ENCODE data around the gene FALEC.
A peak's percentile ranks its signal among the peaks of the same experiment; 100 is the strongest.
"Not testable (repeated sequence)": the region's sequence is repeated elsewhere in the genome, so short reads cannot be mapped to it uniquely, and the experiment has no call there.

Gene FALEC

DNA sequence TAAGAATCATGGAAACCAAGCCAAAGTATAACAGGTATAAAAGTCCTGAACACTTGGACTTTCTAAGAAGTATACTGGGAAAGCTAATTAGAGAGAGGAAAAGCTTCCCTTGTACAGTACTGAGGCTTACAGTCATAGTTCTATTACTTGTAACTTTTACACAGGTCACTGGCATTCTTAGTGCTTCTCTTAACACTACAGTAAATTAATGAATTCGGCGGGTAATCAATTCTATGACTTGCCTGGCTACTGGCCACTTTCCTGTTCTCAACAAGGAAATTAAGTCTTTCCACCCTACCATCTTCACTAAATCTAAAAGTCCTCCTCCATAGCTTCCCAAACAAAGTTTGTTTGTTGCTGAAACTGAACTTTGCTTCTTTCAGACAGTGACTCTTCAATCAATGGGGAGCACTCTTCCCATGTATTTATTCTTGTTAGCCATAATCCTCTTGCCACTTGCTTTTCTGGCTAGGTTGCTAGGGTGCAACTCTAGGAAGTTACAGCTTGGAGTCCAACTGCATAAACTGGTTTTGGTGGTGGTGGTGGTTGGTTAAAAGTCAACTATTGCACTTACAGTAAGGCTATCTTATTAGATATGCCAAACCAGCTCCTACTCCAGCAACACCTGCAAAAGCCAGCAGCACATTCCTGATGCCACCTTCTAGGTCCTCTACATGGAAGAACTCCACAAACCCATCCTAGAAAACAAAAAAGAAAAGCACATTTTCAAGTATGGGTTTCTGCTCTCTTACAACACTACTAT lies 61.4 kb downstream of the FALEC start:
- DNase-seq, result no peak

DNA sequence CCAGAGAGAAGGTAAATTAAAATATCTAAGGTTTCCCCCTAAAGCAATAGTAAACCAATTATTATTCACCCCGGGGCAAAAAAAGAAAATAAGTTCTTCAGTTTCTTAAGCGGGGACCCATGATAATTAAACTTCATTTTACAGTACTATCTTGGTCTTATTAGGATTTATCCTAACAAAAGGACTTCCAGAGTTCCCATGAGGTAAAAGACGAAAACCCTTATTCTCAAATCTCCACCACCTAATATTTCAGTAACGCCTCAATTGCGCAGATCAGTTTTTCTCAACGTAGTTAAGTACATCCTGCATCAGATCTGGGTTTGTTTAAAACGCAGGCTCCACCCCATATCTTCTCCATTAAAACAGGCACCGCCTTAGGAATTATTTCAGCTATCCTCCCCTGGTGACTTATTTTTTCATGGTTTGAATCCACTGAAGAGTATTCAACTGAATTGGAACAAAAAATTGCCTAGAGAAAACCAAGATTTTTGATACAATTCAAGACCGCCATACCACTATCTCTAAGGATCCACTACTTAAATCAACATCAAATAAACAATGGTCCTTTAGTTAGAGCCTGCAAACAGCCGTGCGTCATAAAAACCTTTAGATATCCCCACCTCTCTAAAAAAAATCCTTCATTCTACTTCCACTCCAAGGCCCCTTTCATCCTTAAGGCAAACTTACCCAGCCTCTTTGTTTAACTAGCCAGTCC lies 62.2 kb downstream of the FALEC start:
- no peak for DNase-seq

DNA sequence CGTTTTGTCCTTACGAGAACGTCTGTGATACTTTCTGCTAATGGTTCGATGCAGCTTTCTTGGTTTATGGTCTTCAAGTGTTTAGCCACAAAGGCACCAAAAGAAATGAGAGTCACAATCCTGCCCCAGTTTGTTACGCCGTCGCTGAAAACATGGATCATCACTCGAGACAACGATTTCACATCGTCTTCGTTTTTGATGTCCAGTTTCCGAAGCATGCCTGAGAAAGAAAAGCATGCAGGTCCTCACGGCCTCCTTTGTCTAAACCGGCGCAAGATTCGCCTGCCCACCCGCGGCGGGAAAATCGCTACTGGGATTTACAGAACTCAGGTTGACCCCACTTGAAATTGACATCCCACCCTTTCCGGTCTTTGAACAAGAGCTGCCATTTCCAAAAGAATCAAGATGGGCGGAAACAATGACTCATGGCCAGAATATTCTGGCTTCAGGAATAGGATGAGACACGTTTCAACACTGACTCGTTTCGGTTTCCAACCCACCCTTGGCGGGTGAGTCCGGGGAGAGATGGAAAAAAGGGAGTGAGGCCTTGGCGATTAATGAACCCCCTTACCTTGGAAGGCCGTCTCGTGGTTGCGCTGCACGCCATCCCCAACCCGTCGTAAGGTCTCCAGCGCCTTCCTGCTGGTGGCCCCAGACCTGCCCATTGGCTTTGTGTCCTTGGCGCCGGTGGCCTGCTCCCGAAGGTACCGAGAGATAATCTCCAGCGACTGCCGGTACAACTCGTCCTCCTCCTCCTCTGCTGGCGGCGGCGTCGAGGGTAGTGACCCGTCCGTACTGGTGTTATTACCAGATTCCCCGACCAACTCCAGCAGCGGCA lies 62.9 kb downstream of the FALEC start:
- DNase-seq, result no peak

DNA sequence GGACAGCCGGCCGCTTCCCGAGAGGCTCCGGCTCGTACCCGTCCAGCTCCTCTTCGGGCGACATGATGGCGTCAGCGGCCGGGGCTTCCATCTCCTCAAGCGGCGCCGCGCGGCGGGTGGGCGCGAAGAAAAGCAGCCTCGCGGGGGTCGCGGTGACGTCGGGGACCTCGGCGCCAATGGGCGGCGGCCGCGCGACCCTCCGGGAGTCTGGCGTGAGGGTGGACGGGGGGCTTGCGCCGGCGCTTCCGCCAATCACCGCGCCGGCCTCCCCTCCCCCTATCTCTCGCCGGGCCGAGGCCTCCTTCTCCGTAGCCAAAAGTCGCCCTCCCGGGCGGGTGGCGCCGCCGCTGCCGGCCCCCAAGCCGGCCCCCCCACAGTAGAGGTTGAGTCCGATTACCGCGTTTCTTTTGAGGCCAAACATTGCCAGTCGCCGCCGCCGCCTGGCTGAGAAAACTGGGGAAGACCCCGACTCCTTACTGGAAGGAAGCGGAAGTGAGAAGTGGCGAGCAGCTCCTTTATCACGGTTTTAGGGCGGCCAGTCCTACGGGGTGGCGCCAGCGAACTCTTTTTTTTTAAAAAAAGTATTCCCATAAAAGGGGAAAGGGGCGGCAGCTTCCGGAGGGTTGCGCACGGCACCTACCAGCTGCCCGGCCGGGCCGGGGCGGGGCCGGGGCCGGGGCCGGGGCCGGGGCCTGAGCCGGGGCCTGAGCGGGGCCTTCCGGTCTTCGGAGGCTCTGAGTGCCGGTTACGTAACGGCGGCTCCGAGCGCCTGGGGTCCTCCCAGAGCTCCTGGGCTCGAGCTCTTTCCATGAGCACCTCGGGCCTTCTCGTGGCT lies 63.8 kb downstream of the FALEC start, which contains the start of gene MCL1:
Gene MCL1, minus strand, starts transcription at position 501 of the 835 bp plus-strand sequence. Its CDS starts 80 bp downstream, at position 421.
- DNase-seq, result peak; percentile 88

DNA sequence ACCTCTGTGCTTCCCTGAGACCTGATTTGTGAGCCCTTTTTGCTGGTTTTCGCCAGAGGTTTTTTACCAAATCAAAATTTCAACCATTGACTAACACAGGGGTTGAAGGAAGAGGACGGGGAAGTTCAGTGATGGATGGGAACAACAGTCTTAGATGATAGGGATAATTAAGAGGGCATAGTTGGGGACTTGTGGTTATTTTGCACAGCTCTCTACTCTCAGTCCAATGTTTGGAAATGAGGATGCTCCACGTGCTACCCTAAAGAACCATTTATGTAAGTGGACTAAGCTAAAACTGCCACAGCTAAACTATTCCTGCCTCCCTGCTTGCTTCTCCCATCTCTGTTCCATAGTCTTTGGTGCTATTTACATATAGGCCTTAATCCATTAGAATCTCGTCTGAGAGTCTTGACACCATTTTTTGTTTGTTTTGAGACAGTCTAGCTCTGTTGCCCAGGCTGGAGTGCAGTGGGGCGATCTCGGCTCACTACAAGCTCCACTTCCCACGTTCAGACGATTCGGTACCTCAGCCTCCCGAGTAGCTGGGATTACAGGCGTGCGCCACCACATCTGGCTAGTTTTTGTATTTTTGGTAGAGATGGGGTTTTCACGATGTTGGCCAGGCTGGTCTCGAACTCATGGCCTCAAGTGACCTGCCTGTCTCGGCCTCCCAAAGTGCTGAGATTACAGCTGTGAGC lies 64.5 kb downstream of the FALEC start:
- no peak for DNase-seq

DNA sequence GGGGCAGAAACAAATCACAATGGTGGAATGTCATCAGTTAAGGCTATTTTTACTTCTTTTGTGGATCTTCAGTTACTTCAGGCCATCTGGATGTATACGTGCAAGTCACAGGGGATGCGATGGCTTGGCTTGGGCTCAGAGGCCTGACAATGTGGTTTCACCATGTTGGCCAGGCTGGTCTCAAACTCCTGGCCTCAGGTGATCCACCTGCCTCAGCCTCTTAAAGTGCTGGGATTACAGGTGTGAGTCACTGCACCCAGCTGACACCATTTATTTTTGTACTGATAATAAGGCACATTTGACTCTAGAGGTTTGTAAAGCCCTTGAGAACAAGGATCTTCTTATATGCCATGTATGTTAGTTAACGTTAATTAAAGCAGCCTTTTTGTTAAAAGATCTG lies 65.4 kb downstream of the FALEC start:
- not testable (repeated sequence) for DNase-seq

DNA sequence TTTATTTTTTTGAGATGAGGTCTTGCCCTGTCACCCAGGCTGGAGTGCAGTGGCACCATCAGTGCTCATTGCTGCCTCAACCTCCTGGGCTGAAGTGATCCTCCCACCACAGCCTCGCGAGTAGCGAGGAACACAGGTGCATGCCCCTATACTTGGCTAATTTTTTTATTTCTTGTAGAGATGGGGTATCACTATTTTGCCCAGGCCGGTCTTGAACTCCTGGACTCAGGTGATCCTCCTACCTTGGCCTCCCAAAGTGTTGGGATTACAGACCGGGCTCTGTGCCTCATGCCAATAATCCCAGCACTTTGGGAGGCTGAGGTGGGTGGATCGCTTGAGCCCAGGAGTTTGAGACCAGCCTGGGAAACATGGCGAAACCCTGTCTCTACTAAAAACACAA lies 65.9 kb downstream of the FALEC start:
- DNase-seq, result not testable (repeated sequence)

DNA sequence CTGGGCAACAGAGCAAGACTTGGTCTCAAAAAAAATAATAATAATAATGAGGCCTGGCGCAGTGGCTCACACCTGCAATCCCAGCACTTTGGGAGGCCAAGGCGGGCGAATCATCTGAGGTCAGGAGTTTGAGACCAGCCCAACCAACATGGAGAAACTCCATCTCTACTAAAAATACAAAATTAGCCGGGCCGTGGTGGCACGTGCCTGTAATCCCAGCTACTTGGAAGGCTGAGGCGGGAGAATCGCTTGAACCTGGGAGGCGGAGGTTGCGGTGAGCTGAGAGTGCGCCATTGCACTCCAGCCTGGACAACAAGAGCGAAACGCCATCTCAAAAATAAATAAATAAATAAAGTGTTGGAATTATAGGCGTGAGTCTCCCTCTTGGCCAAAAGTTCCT lies 66.4 kb downstream of the FALEC start:
- DNase-seq, result not testable (repeated sequence)

DNA sequence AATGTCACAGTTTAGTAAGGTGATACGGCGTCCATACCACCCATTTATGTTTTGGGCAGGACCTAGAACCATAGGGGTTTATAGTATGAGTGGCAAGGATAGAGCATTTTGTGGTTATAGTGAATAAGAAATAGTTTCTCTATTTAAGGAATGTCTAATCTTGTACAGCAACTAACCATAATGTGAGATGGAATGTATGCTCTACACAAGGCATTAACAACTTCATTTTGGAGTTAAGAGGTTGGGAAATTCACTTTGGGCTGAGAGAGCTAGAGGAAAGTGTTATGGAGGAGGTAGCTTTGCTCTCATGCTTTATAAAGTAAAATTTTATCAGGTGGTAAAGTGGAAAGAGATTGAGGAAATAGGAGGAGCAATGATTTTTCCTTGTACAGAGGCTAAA lies 66.8 kb downstream of the FALEC start:
- DNase-seq, result no peak
